Peyer's patch (tissue), 4 donors: ENCODE measurements around the gene PYGM.

ENCODE experiments used
- CTCF ChIP-seq, 6 experiments: fragments of 450-650 bp in 4 of 6; fragments of 200-600 bp in 2 of 6; sonication (generic) in 1 of 6; IDR thresholded peaks; one replicate each; pipeline ENCODE4 v1.5.1; 2017 to 2019; ENCODE audit warnings: antibody characterized with exemption in 6 of 6, mild to moderate bottlenecking in 3 of 6, moderate library complexity in 1 of 6
- POLR2A ChIP-seq, 2 donors: fragments of 450-650 bp; IDR thresholded peaks; one replicate each; pipeline ENCODE4 v1.5.1; 2017; ENCODE audit warnings: antibody characterized with exemption in 2 of 2, mild to moderate bottlenecking in 2 of 2, moderate library complexity in 2 of 2

- TF ChIP-seq CTCF (IDR thresholded peaks at IDR 0.05): no peak
- no peak for TF ChIP-seq POLR2A (IDR thresholded peaks at IDR 0.05)
Measured at GRCh38 chr11:64754919-64755662, 4.7 kb downstream of the PYGM start.
